ENCODE measurements around the gene FMN1. TPM values are rescaled to one million over a fixed set of nuclear protein-coding genes. Genes with fewer than 3 reads are reported as not detected.

FMN1 gene
- total RNA-seq, 1 experiment from 2014 or later: 0.37 TPM

DNA sequence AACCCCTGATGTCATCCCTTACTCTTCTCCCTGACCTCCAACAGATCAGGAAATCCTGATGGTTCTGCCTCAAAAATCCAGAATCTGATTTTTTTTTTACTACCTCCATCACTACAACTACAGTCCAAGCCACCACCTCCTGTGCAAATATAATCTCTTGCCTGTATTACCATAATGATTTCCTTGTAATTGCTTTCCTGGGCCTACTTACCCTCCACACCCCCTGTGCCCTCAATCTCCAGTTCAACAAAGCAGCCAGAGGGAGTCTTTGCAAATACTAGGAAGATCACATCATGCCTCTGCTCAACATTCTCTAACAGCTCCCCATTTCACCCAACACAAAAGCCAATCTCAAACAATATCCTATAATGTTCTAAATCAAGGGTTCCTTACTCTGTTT lies 159.9 kb downstream of the FMN1 start:
- TF ChIP-seq EZH2 (IDR thresholded peaks at IDR 0.05; ENCODE audit: borderline replicate concordance, low read depth, low read length, poor library complexity, severe bottlenecking) (no peak), CTCF (conservative IDR thresholded peaks at IDR 0.05; ENCODE audit: low read depth, low read length) (no peak)
- no peak overlapping the region for H3K4me3 ChIP-seq (ENCODE audit: low read depth, low read length, poor library complexity, severe bottlenecking)
- ChIA-PET POLR2A (ENCODE audit: low non-redundant PET) (no interaction called here), CTCF (no interaction called here)
- H3K27ac ChIP-seq (ENCODE audit: low read depth, low read length, poor library complexity, severe bottlenecking): no peak overlapping the region
- H3K27me3 ChIP-seq (replicated peaks; ENCODE audit: insufficient read depth, low read depth, low read length, poor library complexity): peaks cover under 1% of the 10 kb centered on the region
- H3K36me3 ChIP-seq (ENCODE audit: insufficient read depth, low read length, poor library complexity, severe bottlenecking): no peaks in the 10 kb centered on the region
- intact Hi-C loops (cut with micrococcal nuclease; ENCODE audit: unreplicated experiment): no loop called here
- no peak for DNase-seq (ENCODE audit: low spot score)
- H3K4me1 ChIP-seq (ENCODE audit: insufficient read depth, low read length, poor library complexity, severe bottlenecking): no peaks in the 10 kb centered on the region
- no TSS peak for BruUV-seq (replicated peaks)
- H3K9me3 ChIP-seq (ENCODE audit: low read depth, low read length, poor library complexity, severe bottlenecking): no peaks in the 10 kb centered on the region

GRCh38 chr15:33032053-33032452 lies 162.5 kb downstream of the FMN1 start:
- intact Hi-C loops (cut with micrococcal nuclease; ENCODE audit: unreplicated experiment): no loop called here
- TF ChIP-seq EZH2 (IDR thresholded peaks at IDR 0.05; ENCODE audit: borderline replicate concordance, low read depth, low read length, poor library complexity, severe bottlenecking) (no peak), CTCF (conservative IDR thresholded peaks at IDR 0.05; ENCODE audit: low read depth, low read length) (no peak)
- H3K27me3 ChIP-seq (replicated peaks; ENCODE audit: insufficient read depth, low read depth, low read length, poor library complexity): peaks cover 3% of the 10 kb centered on the region
- ChIA-PET CTCF (no interaction called here), POLR2A (ENCODE audit: low non-redundant PET) (interaction anchor here (0.7 kb wide), 1 partner anchor 149 kb away, joined by 3 read pairs; no protein-coding TSS in a partner anchor)
- H3K4me1 ChIP-seq (ENCODE audit: insufficient read depth, low read length, poor library complexity, severe bottlenecking): no peaks in the 10 kb centered on the region
- H3K9me3 ChIP-seq (ENCODE audit: low read depth, low read length, poor library complexity, severe bottlenecking): no peaks in the 10 kb centered on the region
- H3K4me3 ChIP-seq (ENCODE audit: low read depth, low read length, poor library complexity, severe bottlenecking): no peak overlapping the region
- no peak overlapping the region for H3K27ac ChIP-seq (ENCODE audit: low read depth, low read length, poor library complexity, severe bottlenecking)
- H3K36me3 ChIP-seq (ENCODE audit: insufficient read depth, low read length, poor library complexity, severe bottlenecking): no peaks in the 10 kb centered on the region
- no peak for DNase-seq (ENCODE audit: low spot score)
- no TSS peak for BruUV-seq (replicated peaks)

DNA sequence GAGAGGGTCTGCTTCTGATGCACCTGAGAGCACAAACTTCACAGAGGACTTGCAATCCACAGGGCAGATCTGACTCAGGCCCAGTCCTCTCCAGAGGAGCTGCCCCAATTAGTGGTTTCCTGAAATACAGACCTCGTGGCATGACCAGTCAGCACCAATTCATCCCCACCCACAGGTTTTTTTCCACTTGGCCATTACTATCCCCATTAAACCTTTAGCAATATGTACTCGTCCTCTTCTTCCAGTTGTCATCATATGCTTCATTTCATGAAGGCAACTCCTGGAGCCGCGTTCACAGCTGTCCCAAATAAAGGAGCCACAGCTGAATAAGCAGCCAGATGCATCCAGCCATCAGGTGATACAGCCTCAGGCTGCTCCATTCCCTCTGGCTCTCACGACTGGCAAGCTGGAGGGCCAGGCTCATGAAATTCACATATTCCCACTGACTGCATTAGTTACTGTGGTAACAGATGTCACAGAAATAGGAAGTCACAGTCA lies 163.1 kb downstream of the FMN1 start:
- no TSS peak for BruUV-seq (replicated peaks)
- ChIA-PET POLR2A (ENCODE audit: low non-redundant PET) (no interaction called here), CTCF (no interaction called here)
- Histone ChIP-seq H3K27me3 (replicated peaks; ENCODE audit: insufficient read depth, low read depth, low read length, poor library complexity) (peaks cover 3% of the 10 kb centered on the region), H3K9me3 (ENCODE audit: low read depth, low read length, poor library complexity, severe bottlenecking) (no peaks in the 10 kb centered on the region), H3K4me3 (ENCODE audit: low read depth, low read length, poor library complexity, severe bottlenecking) (no peak overlapping the region), H3K36me3 (ENCODE audit: insufficient read depth, low read length, poor library complexity, severe bottlenecking) (no peaks in the 10 kb centered on the region), H3K27ac (ENCODE audit: low read depth, low read length, poor library complexity, severe bottlenecking) (no peak overlapping the region), H3K4me1 (ENCODE audit: insufficient read depth, low read length, poor library complexity, severe bottlenecking) (no peaks in the 10 kb centered on the region)
- no peak for TF ChIP-seq CTCF (conservative IDR thresholded peaks at IDR 0.05; ENCODE audit: low read depth, low read length)
- no peak for TF ChIP-seq EZH2 (IDR thresholded peaks at IDR 0.05; ENCODE audit: borderline replicate concordance, low read depth, low read length, poor library complexity, severe bottlenecking)
- DNase-seq (ENCODE audit: low spot score): no peak
- intact Hi-C loops (cut with micrococcal nuclease; ENCODE audit: unreplicated experiment): no loop called here

All from A673 (cell line).